Measurements from ENCODE around the gene HAL. TPM values are rescaled to one million over a fixed set of nuclear protein-coding genes. Genes with fewer than 3 reads are reported as not detected.

HAL gene
- total and polyA plus RNA-seq, 2 of the 13 experiments (the other 11 are each of a cell fraction or from before 2014, with no cell fraction given) = 0.89 to 37.8 TPM

DNA sequence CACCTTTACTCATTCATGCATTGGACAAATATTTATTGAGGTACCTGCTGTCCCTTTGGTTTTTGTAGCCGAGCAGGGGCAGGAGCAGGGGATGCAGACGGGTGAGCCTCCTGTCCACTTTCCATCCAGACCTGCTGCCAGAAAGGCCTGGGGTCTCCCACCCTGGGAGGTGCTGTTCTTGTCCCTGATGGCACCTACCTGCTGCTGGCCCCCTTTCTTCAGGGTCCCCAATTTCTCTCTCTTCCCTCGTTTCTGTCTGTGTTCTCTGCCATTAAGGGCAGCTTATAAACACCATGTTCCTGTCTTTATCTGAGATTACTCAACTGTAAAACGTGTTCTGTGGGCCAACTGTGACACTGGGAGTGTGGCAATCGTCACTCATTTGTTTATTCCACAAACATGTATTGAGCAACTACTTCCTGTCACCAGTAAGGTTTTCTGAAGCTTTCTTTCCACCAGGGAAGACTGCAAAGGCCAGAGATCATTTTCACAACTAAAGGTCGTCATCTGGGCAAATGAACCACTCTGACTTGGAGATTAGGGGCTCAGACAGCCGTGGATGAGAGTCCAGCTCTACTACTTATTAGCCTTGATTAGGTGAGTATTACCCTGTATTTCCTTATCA lies at the start of gene HAL (continued):
- TF ChIP-seq ZNF10 (CRISPR knock-in tag; IDR thresholded peaks at IDR 0.05; ENCODE audit: borderline replicate concordance, low read depth) = no peak
- TF ChIP-seq SIN3A (IDR thresholded peaks at IDR 0.05; ENCODE audit: borderline replicate concordance, low read depth, low read length) = peak; percentile 68
- TF ChIP-seq BCL6 (CRISPR knock-in tag; IDR thresholded peaks at IDR 0.05) = peak; percentile 96
- peak; percentile 85 for TF ChIP-seq MIXL1 (CRISPR knock-in tag; IDR thresholded peaks at IDR 0.05)
- TF ChIP-seq ZNF746 (CRISPR knock-in tag; IDR thresholded peaks at IDR 0.05) = peak; percentile 82; the same call in 1 of the 2 replicates
- TF ChIP-seq ZNF180 (CRISPR knock-in tag; IDR thresholded peaks at IDR 0.05; ENCODE audit: borderline replicate concordance, low read depth) = no peak
- no peak for TF ChIP-seq GABPA (IDR thresholded peaks at IDR 0.05; ENCODE audit: low read depth, low read length)
- TF ChIP-seq GABPA (CRISPR knock-in tag; IDR thresholded peaks at IDR 0.05; ENCODE audit: low read depth) = peak; percentile 78
- 0 out of 2 replicates have a peak, but pooled peaks have one; percentile 39 for TF ChIP-seq ZNF296 (CRISPR knock-in tag; conservative IDR thresholded peaks at IDR 0.05)
- TF ChIP-seq LCORL (IDR thresholded peaks at IDR 0.05) = no peak
- TF ChIP-seq LCORL (CRISPR knock-in tag; IDR thresholded peaks at IDR 0.05) = peak; percentile 93
- no peak for TF ChIP-seq ZNF773 (CRISPR knock-in tag; IDR thresholded peaks at IDR 0.05; ENCODE audit: borderline replicate concordance)
- peak; percentile 82; the same call in 1 of the 2 replicates for TF ChIP-seq YEATS4 (CRISPR knock-in tag; IDR thresholded peaks at IDR 0.05; ENCODE audit: borderline replicate concordance)
- TF ChIP-seq SRY (CRISPR knock-in tag; IDR thresholded peaks at IDR 0.05) = 0 out of 2 replicates have a peak, but pooled peaks have one; percentile 8
- no peak; the same call in 1 of the 2 replicates for TF ChIP-seq ZNF274 (CRISPR knock-in tag; IDR thresholded peaks at IDR 0.05)
- TF ChIP-seq BHLHE40 (IDR thresholded peaks at IDR 0.05; ENCODE audit: low read length) = peak; percentile 97
- TF ChIP-seq, protein P1, sequence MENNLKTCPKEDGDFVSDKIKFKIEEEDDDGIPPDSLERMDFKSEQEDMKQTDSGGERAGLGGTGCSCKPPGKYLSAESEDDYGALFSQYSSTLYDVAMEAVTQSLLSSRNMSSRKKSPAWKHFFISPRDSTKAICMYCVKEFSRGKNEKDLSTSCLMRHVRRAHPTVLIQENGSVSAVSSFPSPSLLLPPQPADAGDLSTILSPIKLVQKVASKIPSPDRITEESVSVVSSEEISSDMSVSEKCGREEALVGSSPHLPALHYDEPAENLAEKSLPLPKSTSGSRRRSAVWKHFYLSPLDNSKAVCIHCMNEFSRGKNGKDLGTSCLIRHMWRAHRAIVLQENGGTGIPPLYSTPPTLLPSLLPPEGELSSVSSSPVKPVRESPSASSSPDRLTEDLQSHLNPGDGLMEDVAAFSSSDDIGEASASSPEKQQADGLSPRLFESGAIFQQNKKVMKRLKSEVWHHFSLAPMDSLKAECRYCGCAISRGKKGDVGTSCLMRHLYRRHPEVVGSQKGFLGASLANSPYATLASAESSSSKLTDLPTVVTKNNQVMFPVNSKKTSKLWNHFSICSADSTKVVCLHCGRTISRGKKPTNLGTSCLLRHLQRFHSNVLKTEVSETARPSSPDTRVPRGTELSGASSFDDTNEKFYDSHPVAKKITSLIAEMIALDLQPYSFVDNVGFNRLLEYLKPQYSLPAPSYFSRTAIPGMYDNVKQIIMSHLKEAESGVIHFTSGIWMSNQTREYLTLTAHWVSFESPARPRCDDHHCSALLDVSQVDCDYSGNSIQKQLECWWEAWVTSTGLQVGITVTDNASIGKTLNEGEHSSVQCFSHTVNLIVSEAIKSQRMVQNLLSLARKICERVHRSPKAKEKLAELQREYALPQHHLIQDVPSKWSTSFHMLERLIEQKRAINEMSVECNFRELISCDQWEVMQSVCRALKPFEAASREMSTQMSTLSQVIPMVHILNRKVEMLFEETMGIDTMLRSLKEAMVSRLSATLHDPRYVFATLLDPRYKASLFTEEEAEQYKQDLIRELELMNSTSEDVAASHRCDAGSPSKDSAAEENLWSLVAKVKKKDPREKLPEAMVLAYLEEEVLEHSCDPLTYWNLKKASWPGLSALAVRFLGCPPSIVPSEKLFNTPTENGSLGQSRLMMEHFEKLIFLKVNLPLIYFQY (CRISPR knock-in tag; IDR thresholded peaks at IDR 0.05; ENCODE audit: borderline replicate concordance) = peak; percentile 72; the same call in 1 of the 2 replicates
- TF ChIP-seq TCF7L2 (IDR thresholded peaks at IDR 0.05; ENCODE audit: low read depth, low read length) = no peak
- 0 out of 2 replicates have a peak, but pooled peaks have one; percentile 42 for TF ChIP-seq ZNF674 (CRISPR knock-in tag; IDR thresholded peaks at IDR 0.05; ENCODE audit: low read depth)
- TF ChIP-seq, protein P2, sequence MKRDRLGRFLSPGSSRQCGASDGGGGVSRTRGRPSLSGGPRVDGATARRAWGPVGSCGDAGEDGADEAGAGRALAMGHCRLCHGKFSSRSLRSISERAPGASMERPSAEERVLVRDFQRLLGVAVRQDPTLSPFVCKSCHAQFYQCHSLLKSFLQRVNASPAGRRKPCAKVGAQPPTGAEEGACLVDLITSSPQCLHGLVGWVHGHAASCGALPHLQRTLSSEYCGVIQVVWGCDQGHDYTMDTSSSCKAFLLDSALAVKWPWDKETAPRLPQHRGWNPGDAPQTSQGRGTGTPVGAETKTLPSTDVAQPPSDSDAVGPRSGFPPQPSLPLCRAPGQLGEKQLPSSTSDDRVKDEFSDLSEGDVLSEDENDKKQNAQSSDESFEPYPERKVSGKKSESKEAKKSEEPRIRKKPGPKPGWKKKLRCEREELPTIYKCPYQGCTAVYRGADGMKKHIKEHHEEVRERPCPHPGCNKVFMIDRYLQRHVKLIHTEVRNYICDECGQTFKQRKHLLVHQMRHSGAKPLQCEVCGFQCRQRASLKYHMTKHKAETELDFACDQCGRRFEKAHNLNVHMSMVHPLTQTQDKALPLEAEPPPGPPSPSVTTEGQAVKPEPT (CRISPR knock-in tag; IDR thresholded peaks at IDR 0.05; ENCODE audit: low read depth) = peak; percentile 95
- TF ChIP-seq ZNF292 (CRISPR knock-in tag; IDR thresholded peaks at IDR 0.05; ENCODE audit: borderline replicate concordance, low read depth) = peak; percentile 19; the same call in 1 of the 2 replicates
- 0 out of 2 replicates have a peak, but pooled peaks have one; percentile 28 for TF ChIP-seq ATF7 (IDR thresholded peaks at IDR 0.05)
- peak; percentile 80; the same call in 1 of the 2 replicates for TF ChIP-seq ATF7 (CRISPR knock-in tag; IDR thresholded peaks at IDR 0.05)
- TF ChIP-seq ZNF143 (CRISPR knock-in tag; IDR thresholded peaks at IDR 0.05) = no peak
- TF ChIP-seq, protein P3, sequence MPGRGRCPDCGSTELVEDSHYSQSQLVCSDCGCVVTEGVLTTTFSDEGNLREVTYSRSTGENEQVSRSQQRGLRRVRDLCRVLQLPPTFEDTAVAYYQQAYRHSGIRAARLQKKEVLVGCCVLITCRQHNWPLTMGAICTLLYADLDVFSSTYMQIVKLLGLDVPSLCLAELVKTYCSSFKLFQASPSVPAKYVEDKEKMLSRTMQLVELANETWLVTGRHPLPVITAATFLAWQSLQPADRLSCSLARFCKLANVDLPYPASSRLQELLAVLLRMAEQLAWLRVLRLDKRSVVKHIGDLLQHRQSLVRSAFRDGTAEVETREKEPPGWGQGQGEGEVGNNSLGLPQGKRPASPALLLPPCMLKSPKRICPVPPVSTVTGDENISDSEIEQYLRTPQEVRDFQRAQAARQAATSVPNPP (CRISPR knock-in tag; IDR thresholded peaks at IDR 0.05) = peak; percentile 60; the same call in 1 of the 2 replicates
- 0 out of 2 replicates have a peak, but pooled peaks have one; percentile 83 for TF ChIP-seq PAX8 (CRISPR knock-in tag; IDR thresholded peaks at IDR 0.05; ENCODE audit: borderline replicate concordance)
